Measurements from ENCODE around the gene USH1G. TPM values are rescaled to one million over a fixed set of nuclear protein-coding genes. Genes with fewer than 3 reads are reported as not detected.
A peak's percentile ranks its signal among the peaks of the same experiment; 100 is the strongest.

Gene USH1G
- polyA plus RNA-seq, 3 donors, result not detected

DNA sequence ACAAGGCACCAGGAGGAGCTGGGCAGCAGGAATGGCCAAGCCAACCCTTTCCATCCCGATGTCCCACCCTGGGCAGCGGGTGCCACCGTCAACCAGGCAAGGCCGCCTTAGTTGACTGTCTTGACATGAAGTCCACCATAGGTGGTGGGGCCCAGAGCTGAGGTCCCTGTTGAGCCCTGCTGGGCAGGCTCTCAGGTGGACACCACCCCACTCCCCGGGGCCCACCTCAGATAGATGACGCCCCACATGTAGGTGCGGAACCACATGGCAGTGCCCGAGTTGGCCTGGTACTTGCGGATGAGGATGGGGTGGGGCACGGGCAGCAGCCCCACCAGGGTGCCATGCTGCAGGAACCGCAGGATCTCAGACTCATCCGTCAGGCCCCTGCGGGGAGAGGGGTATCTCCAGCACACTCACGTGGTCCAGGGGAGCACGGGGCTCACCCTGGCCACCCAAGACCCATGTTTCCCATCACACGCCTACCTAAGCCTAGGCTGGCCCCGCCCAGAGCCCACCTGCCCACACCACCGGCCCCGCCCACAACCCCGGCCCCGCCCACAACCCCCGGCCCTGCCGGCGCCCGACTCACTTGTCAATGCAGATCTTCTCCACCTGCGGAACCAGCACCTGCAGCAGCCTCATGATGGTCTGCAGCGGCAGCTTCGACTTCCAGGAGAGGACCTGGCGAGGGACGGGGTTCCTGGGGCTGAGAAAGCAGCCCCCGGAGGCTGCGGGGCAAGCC is 28.8 kb upstream of the USH1G start:
- Mint-ChIP-seq H3K27me3 (ENCODE audit: low read depth in 3 of 3) (peaks cover 8 to 26% (median 15%) of the 10 kb centered on the region in 3 donors), H3K4me1 (peaks cover 6% of the 10 kb centered on the region), H3K36me3 (no peaks in the 10 kb centered on the region), H3K4me3 (no peak overlapping the region), H3K9me3 (peaks cover 4 to 13% (median 11%) of the 10 kb centered on the region in 7 donors), H3K27ac (peak overlapping the region in 1 of 7 donors; percentile 57)
- peaks cover 5 to 10% of the 10 kb centered on the region in 2 donors for H3K9me3 ChIP-seq (replicated peaks in 1 of 2; ENCODE audit: control insufficient read depth in 1 of 2, insufficient read depth in 1 of 2, low read length in 2 of 2)
- intact Hi-C loops (cut with micrococcal nuclease), result loop anchor here in 1 of 2 donors (10.0 kb wide), 1 partner anchor 207 kb away; the partner anchor contains the start of gene NHERF1
- no peak overlapping the region for H3K9ac ChIP-seq (ENCODE audit: insufficient read depth, low read length, poor library complexity, severe bottlenecking)
- no peak overlapping the region for H3K4me3 ChIP-seq (replicated peaks in 1 of 3; ENCODE audit: low read depth in 2 of 3, low read length in 3 of 3)
- no peaks in the 10 kb centered on the region for H3K36me3 ChIP-seq (replicated peaks in 1 of 2; ENCODE audit: control insufficient read depth in 1 of 2, insufficient read depth in 2 of 2, low read length in 2 of 2)
- H3K4me2 ChIP-seq (replicated peaks; ENCODE audit: extremely low read depth, low read length, poor library complexity, severe bottlenecking), result no peak overlapping the region
- H4K20me1 ChIP-seq (ENCODE audit: insufficient read depth, low read length), result no peaks in the 10 kb centered on the region
- H3K79me2 ChIP-seq (ENCODE audit: insufficient read depth, low read length), result no peaks in the 10 kb centered on the region
- 82% methylated on average over 21 of the region's 32 CpGs for WGBS (ENCODE audit: insufficient coverage)
- DNase-seq, result no peak
- H3K27ac ChIP-seq (ENCODE audit: low read depth in 1 of 2, low read length in 2 of 2), result no peak overlapping the region
- no peak for TF ChIP-seq CTCF (IDR thresholded peaks at IDR 0.05)
- peaks cover 0 to 9% of the 10 kb centered on the region in 2 donors for H3K27me3 ChIP-seq (ENCODE audit: control insufficient read depth in 2 of 2, insufficient read depth in 2 of 2, low read length in 2 of 2)
- H2AFZ ChIP-seq (ENCODE audit: insufficient read depth, low read depth, low read length, poor library complexity, severe bottlenecking), result no peak overlapping the region
- no peaks in the 10 kb centered on the region for H3K4me1 ChIP-seq (ENCODE audit: control insufficient read depth in 1 of 2, insufficient read depth in 2 of 2, low read length in 2 of 2)

DNA sequence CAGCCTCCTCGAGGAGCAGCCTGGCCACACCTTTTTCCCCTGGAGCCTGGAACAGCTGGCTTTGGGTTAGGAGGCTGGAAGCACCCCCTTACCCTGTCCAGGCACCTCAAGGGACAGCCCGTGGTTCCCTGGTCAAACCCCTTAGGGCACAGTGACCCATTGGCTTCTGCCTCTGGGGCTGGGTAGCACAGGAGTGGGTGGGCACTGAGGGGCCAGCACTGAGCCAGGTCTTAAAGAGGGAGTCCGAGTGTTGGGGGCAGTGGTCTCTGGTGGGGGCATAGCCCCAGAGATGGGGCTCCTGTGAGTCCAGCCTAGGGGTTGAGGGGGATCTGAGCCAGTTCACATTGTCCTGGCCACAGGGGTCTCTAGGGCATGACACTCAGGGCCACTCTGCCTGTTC is 28.0 kb upstream of the USH1G start:
- Histone ChIP-seq H3K27ac (ENCODE audit: low read depth in 1 of 2, low read length in 2 of 2) (no peak overlapping the region), H3K9me3 (replicated peaks in 1 of 2; ENCODE audit: control insufficient read depth in 1 of 2, insufficient read depth in 1 of 2, low read length in 2 of 2) (peaks cover 0 to 2% of the 10 kb centered on the region in 2 donors), H3K4me1 (ENCODE audit: control insufficient read depth in 1 of 2, insufficient read depth in 2 of 2, low read length in 2 of 2) (no peaks in the 10 kb centered on the region), H3K79me2 (ENCODE audit: insufficient read depth, low read length) (no peaks in the 10 kb centered on the region), H3K36me3 (replicated peaks in 1 of 2; ENCODE audit: control insufficient read depth in 1 of 2, insufficient read depth in 2 of 2, low read length in 2 of 2) (no peaks in the 10 kb centered on the region), H4K20me1 (ENCODE audit: insufficient read depth, low read length) (no peaks in the 10 kb centered on the region), H2AFZ (ENCODE audit: insufficient read depth, low read depth, low read length, poor library complexity, severe bottlenecking) (no peak overlapping the region), H3K9ac (ENCODE audit: insufficient read depth, low read length, poor library complexity, severe bottlenecking) (no peak overlapping the region), H3K4me3 (replicated peaks in 1 of 3; ENCODE audit: low read depth in 2 of 3, low read length in 3 of 3) (no peak overlapping the region), H3K27me3 (ENCODE audit: control insufficient read depth in 2 of 2, insufficient read depth in 2 of 2, low read length in 2 of 2) (peaks cover 0 to 4% of the 10 kb centered on the region in 2 donors), H3K4me2 (replicated peaks; ENCODE audit: extremely low read depth, low read length, poor library complexity, severe bottlenecking) (no peak overlapping the region)
- peaks cover 0 to 7% (median 4%) of the 10 kb centered on the region in 7 donors for H3K9me3 Mint-ChIP-seq
- intact Hi-C loops (cut with micrococcal nuclease), result loop anchor here in 1 of 2 donors (10.0 kb wide), 1 partner anchor 206 kb away; the partner anchor contains the start of gene NHERF1
- H3K27me3 Mint-ChIP-seq (ENCODE audit: low read depth in 3 of 3), result peaks cover 6 to 24% (median 13%) of the 10 kb centered on the region in 3 donors
- H3K4me1 Mint-ChIP-seq, result peaks cover 6% of the 10 kb centered on the region
- DNase-seq, result no peak
- no peaks in the 10 kb centered on the region for H3K36me3 Mint-ChIP-seq
- no peak overlapping the region for H3K4me3 Mint-ChIP-seq
- 80% methylated on average over 3 of the region's 3 CpGs for WGBS (ENCODE audit: insufficient coverage)
- TF ChIP-seq CTCF (IDR thresholded peaks at IDR 0.05), result no peak
- no peak overlapping the region for H3K27ac Mint-ChIP-seq
